K562 (cell line): ENCODE results near the gene BAIAP2L2.

Experiments
- CCNT2 ChIP-seq: IDR thresholded peaks from 2 replicates; pipeline ENCODE4 v1.6.1; 2011; ENCODE audit warnings: borderline replicate concordance, low read depth, mild to moderate bottlenecking, moderate library complexity, mixed read lengths, low read length; ENCODE audit not compliant: insufficient read length; ENCODE audit errors: extremely low read depth
- MAFF ChIP-seq: IDR thresholded peaks from 2 replicates; pipeline ENCODE4 v1.6.1; 2012; ENCODE audit warnings: low read length, improper control_type of control experiment
- MYBL2 ChIP-seq, 2 experiments: fragments of 450-650 bp in 1 of 2; sonication (generic) in 1 of 2; formaldehyde crosslinking in 1 of 2; IDR thresholded peaks; 2 replicates each; pipeline versions ENCODE4 v1.6.1 to v1.8.1; 2017 to 2022; ENCODE audit warnings: borderline replicate concordance in 1 of 2, inconsistent platforms in 1 of 2, low read depth in 1 of 2, mild to moderate bottlenecking in 1 of 2, missing genetic modification reagents in 1 of 2, moderate library complexity in 1 of 2
- POLR2A ChIP-seq: fragments of 450-650 bp; conservative IDR thresholded peaks from 2 replicates; pipeline ENCODE4 v1.6.1; 2016
- RBFOX2 ChIP-seq: fragments of 200-400 bp; formaldehyde crosslinking; IDR thresholded peaks from 2 replicates; pipeline ENCODE4 v1.6.1; 2017; ENCODE audit warnings: low read depth, mild to moderate bottlenecking, low read length, moderate library complexity
- RCOR1 ChIP-seq, 2 experiments: IDR thresholded peaks; 2 replicates each; pipeline ENCODE4 v1.6.1; 2012; ENCODE audit warnings: low read depth in 2 of 2, low read length in 2 of 2, borderline replicate concordance in 1 of 2, improper control_type of control experiment in 1 of 2
- RNF2 ChIP-seq: sonication (generic); IDR thresholded peaks from 2 replicates; pipeline ENCODE4 v1.6.1; 2016
- TAF1 ChIP-seq: IDR thresholded peaks from 2 replicates; pipeline ENCODE4 v1.6.1; 2011; ENCODE audit warnings: mild to moderate bottlenecking, low read length, moderate library complexity; ENCODE audit not compliant: insufficient read depth, control insufficient read depth, severe bottlenecking; ENCODE audit errors: extremely low read depth
- TAF15 ChIP-seq: fragments of 200-400 bp; formaldehyde crosslinking; IDR thresholded peaks from 2 replicates; pipeline ENCODE4 v1.6.1; 2017; ENCODE audit warnings: mild to moderate bottlenecking, low read depth, low read length, moderate library complexity
- TF ChIP-seq, protein P1 (sequence below), 2 experiments: fragments of 450-650 bp; formaldehyde crosslinking in 1 of 2; IDR thresholded peaks; 2 replicates each; pipeline versions ENCODE4 v1.4.0 to v1.6.1; 2014 to 2020; ENCODE audit warnings: mild to moderate bottlenecking in 2 of 2, borderline replicate concordance in 1 of 2, low read depth in 1 of 2

DNA sequence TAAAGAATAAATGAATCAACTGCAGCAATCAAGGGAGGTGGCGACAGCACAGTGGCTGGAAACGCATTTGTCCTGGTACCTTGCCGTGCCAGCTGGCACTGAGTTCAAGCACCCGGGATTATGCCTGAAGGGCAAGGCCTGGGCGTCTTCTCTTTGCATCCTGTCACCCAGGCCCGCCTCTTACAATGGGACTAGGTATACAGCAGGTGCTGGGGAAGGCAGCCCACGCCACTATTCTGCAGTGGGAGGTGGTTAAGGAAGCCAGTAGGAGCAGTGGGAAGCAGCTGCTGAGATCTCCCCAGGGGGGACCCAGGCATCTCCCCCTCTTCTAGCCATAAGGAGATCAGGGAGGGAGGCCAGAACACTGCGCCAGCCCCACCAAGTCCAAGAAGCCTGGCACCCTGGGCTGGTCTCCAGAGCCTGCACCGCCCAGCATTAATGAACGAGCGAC lies 15.3 kb upstream of the BAIAP2L2 start:
- TF ChIP-seq RNF2 (no peak), POLR2A (no peak), MAFF (no peak), TAF15 (no peak), CCNT2 (no peak), RBFOX2 (no peak), RCOR1 (IDR thresholded peaks at IDR 0.05; ENCODE audit: borderline replicate concordance in 1 of 2, low read depth in 2 of 2, low read length in 2 of 2) (no peak), TAF1 (no peak), MYBL2 (IDR thresholded peaks at IDR 0.05; ENCODE audit: low read depth) (no peak), MYBL2 (CRISPR knock-in tag; IDR thresholded peaks at IDR 0.05; ENCODE audit: borderline replicate concordance) (no peak)
- TF ChIP-seq, protein P1, sequence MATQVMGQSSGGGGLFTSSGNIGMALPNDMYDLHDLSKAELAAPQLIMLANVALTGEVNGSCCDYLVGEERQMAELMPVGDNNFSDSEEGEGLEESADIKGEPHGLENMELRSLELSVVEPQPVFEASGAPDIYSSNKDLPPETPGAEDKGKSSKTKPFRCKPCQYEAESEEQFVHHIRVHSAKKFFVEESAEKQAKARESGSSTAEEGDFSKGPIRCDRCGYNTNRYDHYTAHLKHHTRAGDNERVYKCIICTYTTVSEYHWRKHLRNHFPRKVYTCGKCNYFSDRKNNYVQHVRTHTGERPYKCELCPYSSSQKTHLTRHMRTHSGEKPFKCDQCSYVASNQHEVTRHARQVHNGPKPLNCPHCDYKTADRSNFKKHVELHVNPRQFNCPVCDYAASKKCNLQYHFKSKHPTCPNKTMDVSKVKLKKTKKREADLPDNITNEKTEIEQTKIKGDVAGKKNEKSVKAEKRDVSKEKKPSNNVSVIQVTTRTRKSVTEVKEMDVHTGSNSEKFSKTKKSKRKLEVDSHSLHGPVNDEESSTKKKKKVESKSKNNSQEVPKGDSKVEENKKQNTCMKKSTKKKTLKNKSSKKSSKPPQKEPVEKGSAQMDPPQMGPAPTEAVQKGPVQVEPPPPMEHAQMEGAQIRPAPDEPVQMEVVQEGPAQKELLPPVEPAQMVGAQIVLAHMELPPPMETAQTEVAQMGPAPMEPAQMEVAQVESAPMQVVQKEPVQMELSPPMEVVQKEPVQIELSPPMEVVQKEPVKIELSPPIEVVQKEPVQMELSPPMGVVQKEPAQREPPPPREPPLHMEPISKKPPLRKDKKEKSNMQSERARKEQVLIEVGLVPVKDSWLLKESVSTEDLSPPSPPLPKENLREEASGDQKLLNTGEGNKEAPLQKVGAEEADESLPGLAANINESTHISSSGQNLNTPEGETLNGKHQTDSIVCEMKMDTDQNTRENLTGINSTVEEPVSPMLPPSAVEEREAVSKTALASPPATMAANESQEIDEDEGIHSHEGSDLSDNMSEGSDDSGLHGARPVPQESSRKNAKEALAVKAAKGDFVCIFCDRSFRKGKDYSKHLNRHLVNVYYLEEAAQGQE (IDR thresholded peaks at IDR 0.05; ENCODE audit: borderline replicate concordance) = no peak
- TF ChIP-seq, protein P1 (CRISPR knock-in tag; IDR thresholded peaks at IDR 0.05; ENCODE audit: low read depth) = no peak
